ENCODE results near the gene PKN3. TPM values are rescaled to one million over a fixed set of nuclear protein-coding genes. Genes with fewer than 3 reads are reported as not detected.
A peak's percentile ranks its signal among the peaks of the same experiment; 100 is the strongest.

Gene PKN3
- total and polyA plus RNA-seq, 2 of the 13 experiments (the other 11 are each of a cell fraction or from before 2014, with no cell fraction given): 10.5 to 13.2 TPM

DNA sequence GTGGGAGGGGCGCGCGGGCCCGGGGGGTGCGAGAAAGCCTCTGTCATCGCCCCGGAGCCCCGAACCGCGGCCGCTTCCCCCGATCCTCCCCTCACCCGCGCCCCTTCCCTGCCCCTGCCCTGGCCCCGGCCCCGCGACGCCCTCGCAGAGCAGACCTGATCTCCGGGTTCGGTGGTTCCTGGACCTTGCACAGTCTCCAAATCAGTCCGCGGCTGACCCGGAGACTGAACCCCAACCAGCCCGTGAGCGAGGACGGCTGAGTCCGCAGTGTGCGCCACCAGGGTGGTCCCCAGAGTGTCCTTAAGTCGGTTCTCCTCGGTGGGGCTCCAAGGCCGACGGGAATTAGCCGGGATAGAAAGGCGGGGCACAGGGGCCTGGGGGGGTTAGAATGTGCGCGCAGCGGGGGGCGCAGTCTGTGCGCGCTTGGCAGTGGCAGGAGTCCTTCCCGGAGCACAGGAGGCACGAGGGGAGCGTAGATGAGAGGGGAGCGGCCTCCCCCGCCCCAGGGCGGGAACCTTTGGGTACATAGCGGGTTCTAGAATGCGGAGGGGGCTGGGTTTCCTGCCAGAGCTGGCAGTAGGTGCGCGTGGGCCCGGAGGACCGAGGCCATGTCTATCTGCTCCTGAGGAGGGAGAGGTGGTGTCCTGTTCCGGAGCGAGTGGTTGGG is 779 bp downstream of the PKN3 start (continued):
- TF ChIP-seq, protein P1, sequence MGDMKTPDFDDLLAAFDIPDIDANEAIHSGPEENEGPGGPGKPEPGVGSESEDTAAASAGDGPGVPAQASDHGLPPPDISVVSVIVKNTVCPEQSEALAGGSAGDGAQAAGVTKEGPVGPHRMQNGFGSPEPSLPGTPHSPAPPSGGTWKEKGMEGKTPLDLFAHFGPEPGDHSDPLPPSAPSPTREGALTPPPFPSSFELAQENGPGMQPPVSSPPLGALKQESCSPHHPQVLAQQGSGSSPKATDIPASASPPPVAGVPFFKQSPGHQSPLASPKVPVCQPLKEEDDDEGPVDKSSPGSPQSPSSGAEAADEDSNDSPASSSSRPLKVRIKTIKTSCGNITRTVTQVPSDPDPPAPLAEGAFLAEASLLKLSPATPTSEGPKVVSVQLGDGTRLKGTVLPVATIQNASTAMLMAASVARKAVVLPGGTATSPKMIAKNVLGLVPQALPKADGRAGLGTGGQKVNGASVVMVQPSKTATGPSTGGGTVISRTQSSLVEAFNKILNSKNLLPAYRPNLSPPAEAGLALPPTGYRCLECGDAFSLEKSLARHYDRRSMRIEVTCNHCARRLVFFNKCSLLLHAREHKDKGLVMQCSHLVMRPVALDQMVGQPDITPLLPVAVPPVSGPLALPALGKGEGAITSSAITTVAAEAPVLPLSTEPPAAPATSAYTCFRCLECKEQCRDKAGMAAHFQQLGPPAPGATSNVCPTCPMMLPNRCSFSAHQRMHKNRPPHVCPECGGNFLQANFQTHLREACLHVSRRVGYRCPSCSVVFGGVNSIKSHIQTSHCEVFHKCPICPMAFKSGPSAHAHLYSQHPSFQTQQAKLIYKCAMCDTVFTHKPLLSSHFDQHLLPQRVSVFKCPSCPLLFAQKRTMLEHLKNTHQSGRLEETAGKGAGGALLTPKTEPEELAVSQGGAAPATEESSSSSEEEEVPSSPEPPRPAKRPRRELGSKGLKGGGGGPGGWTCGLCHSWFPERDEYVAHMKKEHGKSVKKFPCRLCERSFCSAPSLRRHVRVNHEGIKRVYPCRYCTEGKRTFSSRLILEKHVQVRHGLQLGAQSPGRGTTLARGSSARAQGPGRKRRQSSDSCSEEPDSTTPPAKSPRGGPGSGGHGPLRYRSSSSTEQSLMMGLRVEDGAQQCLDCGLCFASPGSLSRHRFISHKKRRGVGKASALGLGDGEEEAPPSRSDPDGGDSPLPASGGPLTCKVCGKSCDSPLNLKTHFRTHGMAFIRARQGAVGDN (CRISPR knock-in tag; IDR thresholded peaks at IDR 0.05): peak; percentile 71
- TF ChIP-seq HMG20A (CRISPR knock-in tag; IDR thresholded peaks at IDR 0.05; ENCODE audit: borderline replicate concordance): no peak
- 0 out of 2 replicates have a peak, but pooled peaks have one; percentile 6 for TF ChIP-seq GABPA (IDR thresholded peaks at IDR 0.05; ENCODE audit: low read depth, low read length)
- no peak for TF ChIP-seq GABPA (CRISPR knock-in tag; IDR thresholded peaks at IDR 0.05; ENCODE audit: low read depth)
- TF ChIP-seq, protein P2, sequence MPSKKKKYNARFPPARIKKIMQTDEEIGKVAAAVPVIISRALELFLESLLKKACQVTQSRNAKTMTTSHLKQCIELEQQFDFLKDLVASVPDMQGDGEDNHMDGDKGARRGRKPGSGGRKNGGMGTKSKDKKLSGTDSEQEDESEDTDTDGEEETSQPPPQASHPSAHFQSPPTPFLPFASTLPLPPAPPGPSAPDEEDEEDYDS (CRISPR knock-in tag; IDR thresholded peaks at IDR 0.05): no peak
- no peak for TF ChIP-seq SALL2 (CRISPR knock-in tag; IDR thresholded peaks at IDR 0.05)
- peak; percentile 54 for TF ChIP-seq ZNF883 (CRISPR knock-in tag; IDR thresholded peaks at IDR 0.05; ENCODE audit: not compliant biosample characterization)
- TF ChIP-seq, protein P3, sequence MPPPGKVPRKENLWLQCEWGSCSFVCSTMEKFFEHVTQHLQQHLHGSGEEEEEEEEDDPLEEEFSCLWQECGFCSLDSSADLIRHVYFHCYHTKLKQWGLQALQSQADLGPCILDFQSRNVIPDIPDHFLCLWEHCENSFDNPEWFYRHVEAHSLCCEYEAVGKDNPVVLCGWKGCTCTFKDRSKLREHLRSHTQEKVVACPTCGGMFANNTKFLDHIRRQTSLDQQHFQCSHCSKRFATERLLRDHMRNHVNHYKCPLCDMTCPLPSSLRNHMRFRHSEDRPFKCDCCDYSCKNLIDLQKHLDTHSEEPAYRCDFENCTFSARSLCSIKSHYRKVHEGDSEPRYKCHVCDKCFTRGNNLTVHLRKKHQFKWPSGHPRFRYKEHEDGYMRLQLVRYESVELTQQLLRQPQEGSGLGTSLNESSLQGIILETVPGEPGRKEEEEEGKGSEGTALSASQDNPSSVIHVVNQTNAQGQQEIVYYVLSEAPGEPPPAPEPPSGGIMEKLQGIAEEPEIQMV (CRISPR knock-in tag; IDR thresholded peaks at IDR 0.05; ENCODE audit: low read depth): peak; percentile 99
- TF ChIP-seq SRY (CRISPR knock-in tag; IDR thresholded peaks at IDR 0.05): 0 out of 2 replicates have a peak, but pooled peaks have one; percentile 22
- TF ChIP-seq ZZZ3 (CRISPR knock-in tag; IDR thresholded peaks at IDR 0.05; ENCODE audit: borderline replicate concordance): 0 out of 2 replicates have a peak, but pooled peaks have one; percentile 9
- no peak for TF ChIP-seq MIER3 (CRISPR knock-in tag; IDR thresholded peaks at IDR 0.05; ENCODE audit: borderline replicate concordance)
- no peak for TF ChIP-seq THAP11 (CRISPR knock-in tag; IDR thresholded peaks at IDR 0.05)
- TF ChIP-seq ZNF552 (CRISPR knock-in tag; IDR thresholded peaks at IDR 0.05; ENCODE audit: borderline replicate concordance): 0 out of 2 replicates have a peak, but pooled peaks have one; percentile 7
- peak; percentile 23; the same call in 1 of the 2 replicates for TF ChIP-seq GATAD2A (CRISPR knock-in tag; IDR thresholded peaks at IDR 0.05)
- TF ChIP-seq NFATC3 (CRISPR knock-in tag; IDR thresholded peaks at IDR 0.05): 0 out of 2 replicates have a peak, but pooled peaks have one; percentile 30
- TF ChIP-seq, protein P4, sequence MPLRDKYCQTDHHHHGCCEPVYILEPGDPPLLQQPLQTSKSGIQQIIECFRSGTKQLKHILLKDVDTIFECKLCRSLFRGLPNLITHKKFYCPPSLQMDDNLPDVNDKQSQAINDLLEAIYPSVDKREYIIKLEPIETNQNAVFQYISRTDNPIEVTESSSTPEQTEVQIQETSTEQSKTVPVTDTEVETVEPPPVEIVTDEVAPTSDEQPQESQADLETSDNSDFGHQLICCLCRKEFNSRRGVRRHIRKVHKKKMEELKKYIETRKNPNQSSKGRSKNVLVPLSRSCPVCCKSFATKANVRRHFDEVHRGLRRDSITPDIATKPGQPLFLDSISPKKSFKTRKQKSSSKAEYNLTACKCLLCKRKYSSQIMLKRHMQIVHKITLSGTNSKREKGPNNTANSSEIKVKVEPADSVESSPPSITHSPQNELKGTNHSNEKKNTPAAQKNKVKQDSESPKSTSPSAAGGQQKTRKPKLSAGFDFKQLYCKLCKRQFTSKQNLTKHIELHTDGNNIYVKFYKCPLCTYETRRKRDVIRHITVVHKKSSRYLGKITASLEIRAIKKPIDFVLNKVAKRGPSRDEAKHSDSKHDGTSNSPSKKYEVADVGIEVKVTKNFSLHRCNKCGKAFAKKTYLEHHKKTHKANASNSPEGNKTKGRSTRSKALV (CRISPR knock-in tag; IDR thresholded peaks at IDR 0.05): peak; percentile 32; the same call in 1 of the 2 replicates
- TF ChIP-seq NRL (CRISPR knock-in tag; IDR thresholded peaks at IDR 0.05; ENCODE audit: borderline replicate concordance): peak; percentile 16
- peak; percentile 72; the same call in 1 of the 2 replicates for TF ChIP-seq ZNF850 (CRISPR knock-in tag; conservative IDR thresholded peaks at IDR 0.05)
- 0 out of 2 replicates have a peak, but pooled peaks have one; percentile 61 for TF ChIP-seq ZNF136 (CRISPR knock-in tag; IDR thresholded peaks at IDR 0.05; ENCODE audit: low read depth)
- 0 out of 2 replicates have a peak, but pooled peaks have one; percentile 20 for TF ChIP-seq ZNF547 (CRISPR knock-in tag; IDR thresholded peaks at IDR 0.05)
- TF ChIP-seq ZNF546 (CRISPR knock-in tag; conservative IDR thresholded peaks at IDR 0.05): no peak
